ENCODE measurements around the gene TTC22.

Gene TTC22

GRCh38 chr1:54814126-54814498, 13.0 kb upstream of the TTC22 start:
- Histone ChIP-seq H3F3A (ENCODE audit: insufficient read depth, low read length) (no peaks in the 10 kb centered on the region), H3K9me3 (ENCODE audit: low read length) (no peaks in the 10 kb centered on the region), H3K36me3 (ENCODE audit: insufficient read depth, low read length) (no peaks in the 10 kb centered on the region), H3K4me1 (ENCODE audit: insufficient read depth, low read length, severe bottlenecking) (no peaks in the 10 kb centered on the region), H4K20me1 (ENCODE audit: insufficient read depth, low read length) (no peaks in the 10 kb centered on the region), H3K9me2 (ENCODE audit: low read depth, low read length) (no peaks in the 10 kb centered on the region), H2AFZ (ENCODE audit: low read length) (no peak overlapping the region), H3K9ac (ENCODE audit: low read length) (no peak overlapping the region), H3K4me3 (ENCODE audit: low read depth, low read length, poor library complexity, severe bottlenecking) (no peak overlapping the region), H3K27ac (ENCODE audit: low read depth, low read length, poor library complexity, severe bottlenecking) (no peak overlapping the region), H3K79me2 (ENCODE audit: insufficient read depth, low read length) (no peaks in the 10 kb centered on the region), H3K27me3 (ENCODE audit: insufficient read depth, low read length) (no peaks in the 10 kb centered on the region), H3K4me2 (ENCODE audit: low read length) (no peak overlapping the region)
- no peak for TF ChIP-seq EZH2 (IDR thresholded peaks at IDR 0.05; ENCODE audit: borderline replicate concordance, low read length)
- TF ChIP-seq CTCF (IDR thresholded peaks at IDR 0.05; ENCODE audit: low read length), result no peak

- Histone ChIP-seq H3K36me3 (ENCODE audit: insufficient read depth, low read length) (no peaks in the 10 kb centered on the region), H3K79me2 (ENCODE audit: insufficient read depth, low read length) (no peaks in the 10 kb centered on the region), H3K4me3 (ENCODE audit: low read depth, low read length, poor library complexity, severe bottlenecking) (no peak overlapping the region)
Observed at GRCh38 chr1:54813485-54814125, 12.5 kb upstream of the TTC22 start.

GRCh38 chr1:54812801-54813484, 11.8 kb upstream of the TTC22 start:
- H3K36me3 ChIP-seq (ENCODE audit: insufficient read depth, low read length), result no peaks in the 10 kb centered on the region
- H2AFZ ChIP-seq (ENCODE audit: low read length), result no peak overlapping the region
- TF ChIP-seq CTCF (IDR thresholded peaks at IDR 0.05; ENCODE audit: low read length) (no peak), EZH2 (IDR thresholded peaks at IDR 0.05; ENCODE audit: borderline replicate concordance, low read length) (no peak)
- no peaks in the 10 kb centered on the region for H3F3A ChIP-seq (ENCODE audit: insufficient read depth, low read length)
- H3K79me2 ChIP-seq (ENCODE audit: insufficient read depth, low read length), result no peaks in the 10 kb centered on the region
- no peaks in the 10 kb centered on the region for H3K4me1 ChIP-seq (ENCODE audit: insufficient read depth, low read length, severe bottlenecking)
- H3K9me3 ChIP-seq (ENCODE audit: low read length), result no peaks in the 10 kb centered on the region
- H3K27ac ChIP-seq (ENCODE audit: low read depth, low read length, poor library complexity, severe bottlenecking), result no peak overlapping the region
- H3K4me2 ChIP-seq (ENCODE audit: low read length), result no peak overlapping the region
- H3K9me2 ChIP-seq (ENCODE audit: low read depth, low read length), result no peaks in the 10 kb centered on the region
- H3K9ac ChIP-seq (ENCODE audit: low read length), result no peak overlapping the region
- H3K4me3 ChIP-seq (ENCODE audit: low read depth, low read length, poor library complexity, severe bottlenecking), result no peak overlapping the region
- no peaks in the 10 kb centered on the region for H3K27me3 ChIP-seq (ENCODE audit: insufficient read depth, low read length)
- H4K20me1 ChIP-seq (ENCODE audit: insufficient read depth, low read length), result no peaks in the 10 kb centered on the region

More at GRCh38 chr1:54813485-54814125, 12.5 kb upstream of the TTC22 start:
- no peaks in the 10 kb centered on the region for H3K27me3 ChIP-seq (ENCODE audit: insufficient read depth, low read length)
- H3K9ac ChIP-seq (ENCODE audit: low read length), result no peak overlapping the region
- no peaks in the 10 kb centered on the region for H3K9me3 ChIP-seq (ENCODE audit: low read length)
- no peaks in the 10 kb centered on the region for H3K9me2 ChIP-seq (ENCODE audit: low read depth, low read length)
- H3F3A ChIP-seq (ENCODE audit: insufficient read depth, low read length), result no peaks in the 10 kb centered on the region
- H2AFZ ChIP-seq (ENCODE audit: low read length), result no peak overlapping the region
- H3K4me1 ChIP-seq (ENCODE audit: insufficient read depth, low read length, severe bottlenecking), result no peaks in the 10 kb centered on the region
- no peak overlapping the region for H3K27ac ChIP-seq (ENCODE audit: low read depth, low read length, poor library complexity, severe bottlenecking)
- TF ChIP-seq CTCF (IDR thresholded peaks at IDR 0.05; ENCODE audit: low read length) (no peak), EZH2 (IDR thresholded peaks at IDR 0.05; ENCODE audit: borderline replicate concordance, low read length) (no peak)
- H3K4me2 ChIP-seq (ENCODE audit: low read length), result no peak overlapping the region
- H4K20me1 ChIP-seq (ENCODE audit: insufficient read depth, low read length), result no peaks in the 10 kb centered on the region
